GM19240 (cell line): ENCODE results near the gene LYZL1.
"Not testable (repeated sequence)": the region's sequence is repeated elsewhere in the genome, so short reads cannot be mapped to it uniquely, and the experiment has no call there.

Source experiments
- DNase-seq: peaks from one replicate; pipeline ENCODE4 v3.0.0; 2011; ENCODE audit warnings: low spot score; ENCODE audit not compliant: insufficient read length

Gene LYZL1

DNA sequence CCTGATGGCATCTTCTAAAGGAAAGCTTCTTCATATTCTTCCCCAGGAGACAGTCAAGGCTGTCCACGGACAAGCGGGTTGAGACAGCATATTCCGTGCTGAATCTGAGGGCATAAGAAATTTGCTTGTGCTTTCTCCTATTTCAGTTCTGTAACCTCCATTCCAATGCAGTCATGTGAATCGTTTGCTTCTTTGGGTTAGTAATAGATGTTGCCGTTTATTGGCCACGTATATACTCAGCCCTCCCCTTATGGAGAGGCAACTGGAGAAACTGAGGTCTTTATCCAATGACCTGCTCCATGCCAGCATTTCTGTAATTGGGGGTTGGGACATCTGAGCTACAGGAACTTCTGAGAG is 38.9 kb downstream of the LYZL1 start:
- DNase-seq: no peak

DNA sequence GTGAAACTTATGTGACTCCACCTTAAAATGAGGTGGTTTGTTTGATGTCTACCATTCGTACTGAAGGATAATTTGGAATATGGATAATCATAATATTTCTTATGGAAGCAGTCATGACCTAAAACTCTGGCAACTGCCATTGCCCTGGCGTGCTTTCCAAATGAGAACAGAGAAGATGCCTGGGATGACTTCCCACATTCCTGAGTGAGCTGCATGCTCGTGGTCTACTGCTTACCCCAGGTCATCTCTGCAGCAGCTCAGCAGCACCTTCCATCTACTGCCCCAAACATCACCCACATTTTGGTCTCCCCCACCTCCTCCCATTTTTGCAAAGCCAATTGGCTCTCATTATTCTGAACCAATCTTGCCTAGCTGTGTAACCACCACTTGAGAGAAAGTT is 40.1 kb downstream of the LYZL1 start:
- no peak for DNase-seq

DNA sequence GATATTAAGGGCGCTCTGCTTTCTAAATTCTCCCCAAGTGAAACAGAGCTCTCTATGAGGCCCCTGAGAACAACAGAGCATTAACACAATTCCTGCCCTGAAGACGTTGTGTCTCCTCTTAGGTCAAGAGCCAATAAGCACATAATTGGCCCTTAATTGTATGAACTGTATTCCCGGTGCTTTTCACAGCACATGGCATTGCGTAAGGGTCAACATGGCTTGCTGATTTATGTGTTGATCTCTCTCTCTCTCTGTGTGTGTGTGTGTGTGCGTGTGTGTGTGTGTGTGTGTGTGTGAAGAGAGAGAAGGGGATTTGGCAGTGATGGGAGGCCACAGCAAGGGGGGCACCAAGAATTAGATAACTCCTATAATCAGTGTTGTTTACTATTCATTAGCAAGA is 40.5 kb downstream of the LYZL1 start:
- no peak for DNase-seq

DNA sequence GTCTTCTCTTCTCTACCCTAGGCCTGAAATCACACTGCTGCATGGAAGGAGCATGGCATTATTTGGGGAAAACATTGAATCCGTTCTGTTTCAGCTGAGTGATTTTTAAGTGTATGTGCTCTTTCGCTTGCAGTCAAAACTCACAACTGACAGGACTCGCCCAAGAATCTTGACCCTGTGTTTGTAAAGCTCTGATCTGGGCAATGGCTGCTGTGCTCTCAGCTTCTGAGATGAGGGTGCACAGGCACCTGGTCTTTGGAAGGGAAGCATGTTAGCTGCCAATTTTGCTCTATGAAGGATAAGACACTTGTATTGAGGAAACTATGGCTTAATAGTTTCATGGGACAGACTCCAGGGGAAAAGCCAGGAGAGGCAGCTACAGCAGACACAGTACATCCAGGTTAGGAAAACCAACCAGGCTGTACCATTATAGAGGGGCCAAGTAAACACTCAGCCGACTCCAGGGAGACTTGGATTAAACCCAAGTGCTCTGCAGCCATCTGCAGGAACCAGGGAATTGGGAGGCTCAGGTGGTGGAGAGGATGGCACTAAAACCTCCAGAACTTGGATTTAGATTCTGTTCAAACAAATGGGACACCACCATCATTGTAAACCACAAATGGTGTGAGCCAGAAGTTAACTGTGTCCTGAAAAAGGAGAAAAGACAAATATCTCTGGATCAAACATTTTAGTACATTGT is 43.3 kb downstream of the LYZL1 start:
- DNase-seq: no peak

DNA sequence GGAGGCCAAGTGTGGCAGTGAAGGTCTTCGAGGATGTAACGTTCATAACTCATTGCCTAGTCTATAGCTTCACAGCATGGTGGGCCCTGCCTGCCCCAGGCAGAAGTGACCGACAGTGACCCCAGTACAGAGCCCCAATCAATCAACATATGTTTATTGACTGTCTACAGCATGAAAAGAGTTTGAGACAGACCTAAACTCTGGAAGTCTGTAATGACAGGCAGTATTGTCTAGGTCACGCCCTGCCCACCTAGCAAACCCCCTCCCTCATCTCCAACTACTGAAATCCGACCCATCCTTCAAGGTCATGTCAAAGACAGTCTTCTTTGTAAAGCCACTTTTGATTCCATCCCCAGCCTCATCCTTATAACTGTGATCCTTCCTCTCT is 43.9 kb downstream of the LYZL1 start:
- DNase-seq: no peak

DNA sequence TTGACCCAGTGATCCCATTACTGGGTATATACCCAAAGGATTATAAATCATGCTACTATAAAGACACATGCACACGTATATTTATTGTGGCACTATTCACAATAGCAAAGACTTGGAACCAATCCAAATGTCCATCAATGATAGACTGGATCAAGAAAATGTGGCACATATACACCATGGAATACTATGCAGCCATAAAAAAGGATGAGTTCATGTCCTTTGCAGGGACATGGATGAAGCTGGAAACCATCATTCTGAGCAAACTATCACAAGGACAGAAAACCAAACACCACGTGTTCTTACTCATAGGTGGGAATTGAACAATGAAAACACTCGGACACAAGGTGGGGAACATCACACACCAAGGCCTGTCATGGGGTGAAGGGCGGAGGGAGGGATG is 48.7 kb downstream of the LYZL1 start:
- not testable (repeated sequence) for DNase-seq

DNA sequence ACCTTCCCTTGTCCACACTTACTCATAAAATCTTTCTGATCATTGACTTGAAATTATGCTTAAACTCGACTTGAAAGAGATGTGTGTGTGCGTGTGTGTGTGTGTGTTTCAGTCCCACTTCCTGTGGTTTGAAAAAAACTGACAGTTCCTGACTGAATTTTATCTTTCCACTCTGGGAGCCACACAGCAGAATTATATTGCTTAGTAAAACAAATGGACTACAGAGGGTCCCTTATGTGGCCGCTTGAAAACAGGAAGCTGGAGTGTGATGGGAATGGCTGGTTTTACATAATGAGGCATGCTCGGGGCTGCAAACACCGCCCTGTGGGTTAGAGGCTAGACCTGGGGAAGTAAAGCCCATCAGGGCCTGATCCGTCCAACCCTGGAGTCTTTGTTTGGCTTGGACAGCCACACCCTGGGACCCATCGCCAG is 54.8 kb downstream of the LYZL1 start:
- no peak for DNase-seq

DNA sequence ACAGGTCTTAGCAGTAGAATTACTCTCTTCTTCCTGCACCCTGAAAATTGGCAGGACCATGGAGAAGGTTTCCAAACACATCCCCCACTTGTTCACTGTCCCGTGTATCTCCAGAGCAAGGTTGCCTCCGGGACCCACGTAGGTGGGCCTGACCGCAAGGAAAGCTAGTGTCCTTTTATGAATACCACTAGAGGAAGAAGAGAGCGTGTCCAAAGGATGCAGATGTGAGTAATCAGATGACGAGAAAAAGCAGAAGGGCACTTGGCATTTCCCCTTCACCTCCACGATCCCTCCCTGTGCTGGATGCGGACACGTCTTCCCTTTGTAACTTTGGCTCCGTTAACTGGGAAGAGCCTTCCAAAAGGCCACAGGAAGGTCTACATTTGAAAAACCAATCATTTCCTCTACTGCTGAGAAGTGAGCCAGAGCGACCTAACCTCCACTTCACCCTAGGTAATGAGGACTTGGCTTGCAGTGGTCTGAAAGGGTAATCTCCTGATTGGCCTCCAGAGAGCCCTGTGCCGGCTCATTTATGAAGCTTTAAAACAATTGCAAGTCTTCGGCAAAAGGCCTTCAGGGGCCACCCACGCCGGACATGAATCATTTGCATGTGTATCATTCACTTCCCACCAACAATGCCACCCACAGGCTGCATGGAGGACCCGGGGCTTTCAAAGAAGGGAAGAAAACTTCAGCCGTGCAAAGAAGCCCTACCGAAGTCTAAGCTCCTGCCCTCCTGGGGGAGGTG is 55.4 kb downstream of the LYZL1 start:
- DNase-seq: no peak

DNA sequence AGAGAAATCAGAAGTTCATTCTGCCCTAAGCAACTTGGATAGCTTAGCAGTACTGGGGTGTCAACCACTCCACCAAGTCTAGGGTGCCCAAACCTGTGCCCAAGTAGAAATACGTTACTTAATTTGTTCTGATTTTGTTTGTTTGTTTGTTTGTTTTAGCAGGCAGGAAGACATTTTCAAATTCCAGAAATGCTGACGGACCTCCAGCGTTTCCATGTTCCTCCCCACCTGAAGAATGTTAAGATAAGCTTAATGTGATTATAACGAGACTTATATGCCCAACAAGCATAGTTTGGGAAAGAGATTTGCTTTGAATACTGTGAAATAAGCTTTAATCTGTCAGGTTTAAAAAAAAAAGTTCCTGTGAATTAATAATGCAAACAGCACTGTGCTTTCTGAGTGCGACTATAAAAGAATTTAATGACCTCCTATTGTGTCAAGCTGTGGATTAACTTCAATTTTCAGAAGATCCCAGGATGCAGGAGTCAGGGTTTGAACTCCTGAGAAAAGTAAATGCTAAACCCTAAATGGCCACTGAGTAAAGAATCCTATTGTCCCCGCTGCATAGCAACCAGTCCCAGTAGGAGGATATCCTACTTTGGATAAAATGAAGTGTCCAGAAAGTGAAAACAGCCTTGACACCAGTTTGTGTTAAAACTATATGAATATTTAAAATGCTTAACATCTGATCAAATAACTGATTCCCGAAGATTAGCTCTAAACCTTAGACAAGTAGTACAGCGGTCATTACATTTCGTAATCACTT is 56.5 kb downstream of the LYZL1 start:
- no peak for DNase-seq

DNA sequence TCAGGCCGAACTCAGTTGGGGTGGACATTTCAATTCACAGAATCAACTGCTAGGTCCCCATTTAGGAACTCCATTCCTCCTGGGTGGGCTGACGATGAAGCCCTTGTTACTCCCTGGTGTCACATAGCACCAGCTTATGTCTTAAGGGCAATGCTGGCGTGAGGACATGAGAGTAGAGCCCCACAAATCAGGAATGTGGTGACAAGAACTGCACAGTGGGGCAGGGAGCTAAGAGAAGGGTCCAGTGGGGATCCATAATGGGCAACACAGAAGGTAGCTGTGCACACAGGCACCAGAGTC is 57.0 kb downstream of the LYZL1 start:
- no peak for DNase-seq

DNA sequence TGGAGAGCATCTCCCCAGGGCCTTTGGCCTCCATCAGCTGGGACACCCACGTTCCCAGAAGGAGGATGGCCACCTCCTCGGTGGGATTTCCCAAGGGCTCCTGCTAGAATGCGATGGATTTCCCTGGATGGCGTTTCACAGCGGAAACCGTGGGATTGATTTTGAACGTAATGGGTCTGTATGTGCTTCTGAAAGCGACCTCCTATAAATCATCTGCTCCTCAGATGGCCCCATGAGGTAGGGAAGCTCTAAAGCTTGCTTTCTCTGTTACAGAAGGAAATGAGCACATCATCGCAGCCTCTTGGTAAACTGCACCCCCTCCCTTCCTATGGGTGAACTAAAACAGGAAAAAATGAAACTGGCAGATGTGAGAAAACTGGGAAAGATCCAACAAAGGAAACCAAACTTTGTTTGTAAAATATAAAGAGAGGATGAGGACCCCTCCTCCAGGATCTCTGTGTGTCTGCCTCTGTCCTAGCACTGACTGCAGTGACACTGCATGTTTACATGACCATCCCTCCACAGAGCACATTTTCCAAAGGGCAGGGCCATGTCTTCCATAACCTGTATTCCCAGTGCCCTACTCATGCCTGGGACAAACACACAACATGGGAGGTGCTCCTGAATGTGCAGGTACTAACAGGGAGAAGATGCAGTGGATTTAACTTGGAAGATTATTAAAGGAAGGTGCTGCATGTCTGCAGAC is 57.6 kb downstream of the LYZL1 start:
- no peak for DNase-seq

DNA sequence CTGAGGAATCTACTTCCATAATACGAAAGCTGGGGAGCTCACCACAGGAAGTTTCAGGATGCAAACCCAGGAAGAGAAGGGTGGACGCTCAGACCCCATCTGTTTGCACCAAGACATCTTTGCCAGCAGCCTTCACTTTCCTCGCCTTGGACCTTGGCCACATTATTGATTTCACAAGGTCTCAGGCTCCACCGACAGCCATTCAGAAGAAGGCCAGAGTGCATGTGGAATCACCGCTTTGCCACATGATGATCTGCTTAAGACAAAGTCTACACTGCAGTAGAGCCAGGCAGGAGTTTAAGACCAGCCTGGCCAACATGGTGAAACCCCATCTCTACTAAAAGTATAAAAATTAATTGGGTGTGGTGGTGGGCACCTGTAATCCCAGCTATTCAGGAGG is 60.0 kb downstream of the LYZL1 start:
- DNase-seq: no peak

DNA sequence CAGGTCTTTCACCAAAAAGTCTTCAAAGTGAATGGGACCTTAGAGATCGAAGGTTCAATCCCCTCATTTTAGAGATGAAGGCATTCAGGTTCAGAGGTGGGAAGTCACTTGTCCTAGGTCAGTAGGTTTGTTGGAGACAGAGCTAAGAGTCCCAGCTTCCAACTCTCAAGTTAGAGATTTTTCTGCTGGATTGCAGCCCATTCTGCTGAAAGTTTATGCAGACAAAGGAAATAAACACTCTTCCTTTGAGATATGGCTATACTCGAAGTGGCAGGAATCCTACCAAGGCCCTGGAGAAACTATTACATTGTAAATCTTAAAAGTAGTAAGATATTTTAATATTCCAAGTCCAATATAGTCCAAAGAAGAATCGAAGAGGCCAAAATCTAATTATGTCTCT is 64.4 kb downstream of the LYZL1 start:
- DNase-seq: no peak

DNA sequence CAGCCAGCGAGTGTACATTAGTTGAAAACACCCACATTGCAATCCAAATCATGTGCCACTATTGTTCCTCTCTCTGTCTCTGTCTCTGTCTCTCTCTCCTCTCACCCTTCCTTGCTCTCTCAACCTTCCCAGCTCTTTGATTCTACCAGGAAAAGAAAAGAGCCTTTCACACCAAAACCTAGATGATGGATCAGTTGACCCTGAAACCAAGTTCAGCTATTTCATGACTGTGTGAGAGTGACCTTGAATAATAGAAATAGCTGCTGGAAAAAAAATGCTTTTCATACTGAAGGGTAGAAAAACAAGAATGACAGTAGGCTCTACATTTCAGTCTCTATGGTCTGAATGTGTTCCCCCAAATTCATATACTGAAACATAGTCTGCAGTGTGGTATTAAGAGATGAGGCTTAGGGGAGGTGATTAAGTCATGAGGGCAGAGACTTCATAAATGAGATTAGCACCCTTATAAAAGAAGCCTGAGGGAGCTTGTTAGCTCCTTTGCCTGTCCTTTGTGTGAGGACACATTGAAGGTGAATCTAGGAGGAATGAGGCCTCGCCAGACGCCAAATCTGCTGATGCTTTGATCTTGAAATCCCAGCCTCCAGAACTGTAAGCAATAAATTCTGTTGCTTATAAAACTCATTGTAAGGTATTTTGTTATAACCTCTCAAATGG is 65.2 kb downstream of the LYZL1 start:
- no peak for DNase-seq

DNA sequence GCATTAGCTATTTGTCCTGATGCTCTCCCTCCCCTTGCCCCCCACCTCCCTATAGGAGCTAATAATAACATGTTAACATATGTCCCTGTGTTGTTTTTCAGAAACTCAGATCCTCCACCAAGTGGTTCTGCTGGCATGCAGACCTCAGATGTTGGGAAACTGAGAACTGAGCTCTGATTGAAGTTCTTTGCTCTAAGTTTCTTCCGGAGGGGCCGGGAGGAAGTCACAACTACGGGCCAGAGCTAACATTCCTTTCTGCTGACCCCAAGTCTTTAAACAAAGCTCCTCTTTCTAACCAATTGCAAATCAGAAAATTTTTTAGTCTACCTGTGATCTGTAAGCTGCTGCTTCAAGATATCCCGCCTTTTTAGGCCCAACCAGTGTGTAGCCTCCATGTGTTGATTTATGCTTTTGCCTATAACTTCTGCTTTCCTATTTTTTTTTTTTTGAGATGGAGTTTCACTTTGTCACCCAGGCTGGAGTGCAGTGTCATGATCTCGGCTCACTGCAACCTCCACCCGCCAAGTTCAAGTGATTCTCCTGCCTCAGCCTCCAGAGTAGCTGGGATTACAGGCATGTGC is 66.6 kb downstream of the LYZL1 start:
- no peak for DNase-seq

DNA sequence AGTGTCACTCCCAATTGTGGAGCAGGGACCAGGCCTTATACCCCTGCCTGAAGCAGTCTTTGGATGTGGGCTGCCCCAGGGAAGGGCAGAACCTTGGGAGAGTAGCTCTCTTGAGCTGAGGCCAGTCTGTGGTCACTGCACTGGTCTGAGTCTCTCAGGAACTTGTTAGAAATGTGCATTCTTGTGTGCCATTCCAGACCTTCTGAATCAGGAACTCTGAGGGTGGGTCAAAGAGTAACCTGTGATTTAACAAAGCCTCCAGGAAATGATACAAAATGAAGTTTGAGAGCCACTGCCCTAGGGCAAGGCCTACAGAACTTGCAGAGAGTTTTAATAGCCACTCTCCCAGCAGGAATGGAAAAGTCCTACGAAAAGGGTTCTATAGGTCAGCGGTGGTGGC is 68.1 kb downstream of the LYZL1 start:
- DNase-seq: no peak

DNA sequence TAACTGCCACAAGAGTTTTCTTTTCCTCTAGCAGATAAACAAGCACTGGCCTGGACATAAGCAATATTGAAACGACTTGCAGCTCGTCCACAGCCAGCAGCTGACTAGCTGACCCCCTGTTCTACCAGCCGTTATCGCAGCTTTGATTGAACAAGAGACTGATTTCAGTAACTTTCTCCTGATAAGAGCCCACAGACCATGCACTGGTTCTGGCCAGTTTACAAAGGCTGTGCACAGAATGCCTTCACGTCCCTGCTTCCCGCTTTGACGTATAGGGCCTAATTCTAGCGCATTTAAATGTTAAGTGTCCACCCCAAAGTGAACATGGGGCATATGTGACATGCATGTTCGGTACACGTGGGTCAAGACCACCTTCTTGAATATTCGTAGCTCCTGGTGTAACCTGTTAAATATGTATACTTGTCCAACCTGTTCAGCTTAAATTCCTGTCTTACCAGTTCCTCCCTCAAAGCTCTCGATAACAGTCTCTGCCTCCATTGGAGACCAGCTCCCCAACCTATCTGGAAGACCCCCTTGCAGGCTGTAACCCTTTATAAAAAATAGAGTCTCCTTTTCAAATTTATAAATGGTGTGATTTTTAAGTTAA is 69.2 kb downstream of the LYZL1 start:
- DNase-seq: no peak

DNA sequence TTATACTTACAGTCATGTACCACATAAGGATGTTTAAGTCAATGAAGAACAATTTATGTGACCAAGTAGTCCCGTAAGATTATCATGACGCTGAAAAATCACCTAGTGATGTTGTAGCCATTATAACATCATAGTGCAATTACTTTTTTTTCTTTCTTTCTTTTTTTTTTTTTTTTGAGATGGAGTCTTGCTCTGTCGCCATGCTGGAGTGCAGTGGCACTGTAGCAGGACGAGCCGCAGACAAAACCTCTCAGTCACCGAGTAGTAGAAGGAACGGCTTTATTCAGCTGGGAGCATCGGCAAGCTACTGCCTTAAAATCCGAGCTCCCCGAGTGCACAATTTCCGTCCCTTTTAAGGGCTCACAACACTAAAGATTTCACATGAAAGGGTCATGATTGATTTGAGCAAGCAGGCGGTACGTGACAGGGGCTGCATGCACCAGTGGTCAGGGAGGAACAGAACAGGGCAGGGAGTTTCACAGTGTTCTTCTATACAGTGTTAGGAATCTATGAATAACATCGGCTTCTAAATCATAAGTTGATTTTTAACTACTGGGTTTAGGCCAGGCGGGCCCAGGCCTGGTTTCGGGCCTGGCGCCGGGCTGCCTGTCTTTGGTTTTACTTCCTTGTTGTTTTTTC is 71.5 kb downstream of the LYZL1 start:
- not testable (repeated sequence) for DNase-seq
